K562 (cell line): ENCODE measurements around the gene NPIPB2.

ENCODE experiments used
- YY1 ChIP-seq, 3 experiments: IDR thresholded peaks; 2 replicates each; pipeline ENCODE4 v1.6.1; 2011; ENCODE audit warnings: low read length in 2 of 3, mild to moderate bottlenecking in 2 of 3, moderate library complexity in 2 of 3, borderline replicate concordance in 1 of 3, control low read depth in 1 of 3, low read depth in 1 of 3; ENCODE audit not compliant: insufficient read depth in 3 of 3, insufficient replicate concordance in 2 of 3, control insufficient read depth in 1 of 3, insufficient read length in 1 of 3; ENCODE audit errors: extremely low read depth in 1 of 3
- TF ChIP-seq, protein P1 (sequence below), 3 experiments: IDR thresholded peaks in 2 of 3; conservative IDR thresholded peaks in 1 of 3; 2 replicates each; pipeline ENCODE4 v1.5.1; 2011 to 2012; ENCODE audit warnings: low read length in 3 of 3, mild to moderate bottlenecking in 3 of 3, control low read depth in 2 of 3, improper control_type of control experiment in 1 of 3, inconsistent platforms in 1 of 3, low read depth in 1 of 3, mixed read lengths in 1 of 3, moderate library complexity in 1 of 3; ENCODE audit not compliant: insufficient read depth in 2 of 3

DNA sequence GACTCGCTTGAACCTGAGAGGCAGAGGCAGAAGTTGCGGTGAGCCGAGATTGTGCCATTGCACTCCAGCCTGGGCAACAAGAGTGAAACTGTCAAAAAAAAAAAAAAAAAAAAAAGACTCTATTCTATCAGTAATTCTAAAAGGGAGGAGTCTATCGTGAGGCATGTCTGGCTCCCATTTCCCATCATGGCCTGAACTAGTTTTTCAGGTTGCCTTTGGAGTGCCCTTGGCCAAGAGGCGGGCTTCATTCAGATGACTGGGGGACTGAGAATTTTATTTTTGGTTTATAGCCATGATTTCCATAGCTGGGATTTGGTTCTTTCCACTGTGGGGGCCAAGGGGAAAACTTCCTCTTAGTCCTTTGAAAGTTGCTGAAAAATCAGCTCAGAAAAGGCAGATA is 31.2 kb upstream of the NPIPB2 start:
- no peak for TF ChIP-seq YY1 (IDR thresholded peaks at IDR 0.05; ENCODE audit: borderline replicate concordance in 1 of 3, control insufficient read depth in 1 of 3, extremely low read depth in 1 of 3, insufficient read depth in 3 of 3, insufficient read length in 1 of 3, insufficient replicate concordance in 2 of 3, low read depth in 1 of 3, low read length in 2 of 3)
- TF ChIP-seq, protein P1, sequence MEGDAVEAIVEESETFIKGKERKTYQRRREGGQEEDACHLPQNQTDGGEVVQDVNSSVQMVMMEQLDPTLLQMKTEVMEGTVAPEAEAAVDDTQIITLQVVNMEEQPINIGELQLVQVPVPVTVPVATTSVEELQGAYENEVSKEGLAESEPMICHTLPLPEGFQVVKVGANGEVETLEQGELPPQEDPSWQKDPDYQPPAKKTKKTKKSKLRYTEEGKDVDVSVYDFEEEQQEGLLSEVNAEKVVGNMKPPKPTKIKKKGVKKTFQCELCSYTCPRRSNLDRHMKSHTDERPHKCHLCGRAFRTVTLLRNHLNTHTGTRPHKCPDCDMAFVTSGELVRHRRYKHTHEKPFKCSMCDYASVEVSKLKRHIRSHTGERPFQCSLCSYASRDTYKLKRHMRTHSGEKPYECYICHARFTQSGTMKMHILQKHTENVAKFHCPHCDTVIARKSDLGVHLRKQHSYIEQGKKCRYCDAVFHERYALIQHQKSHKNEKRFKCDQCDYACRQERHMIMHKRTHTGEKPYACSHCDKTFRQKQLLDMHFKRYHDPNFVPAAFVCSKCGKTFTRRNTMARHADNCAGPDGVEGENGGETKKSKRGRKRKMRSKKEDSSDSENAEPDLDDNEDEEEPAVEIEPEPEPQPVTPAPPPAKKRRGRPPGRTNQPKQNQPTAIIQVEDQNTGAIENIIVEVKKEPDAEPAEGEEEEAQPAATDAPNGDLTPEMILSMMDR (IDR thresholded peaks at IDR 0.05 in 2 of 3, conservative IDR thresholded peaks at IDR 0.05 in 1 of 3; ENCODE audit: insufficient read depth in 2 of 3, low read depth in 1 of 3, low read length in 3 of 3): no peak
